Neural progenitor cell (in vitro differentiated cells): ENCODE measurements around the gene CRLF2.

Source experiments
- EZH2 ChIP-seq: fragments of 200-600 bp; sonication (generic); IDR thresholded peaks from 2 replicates; pipeline ENCODE4 v1.6.1; 2017; ENCODE audit warnings: antibody characterized with exemption, mild to moderate bottlenecking, moderate library complexity
- EZH2phosphoT487 ChIP-seq: fragments of 200-600 bp; sonication (generic); IDR thresholded peaks from 2 replicates; pipeline ENCODE4 v1.6.1; 2017; ENCODE audit warnings: antibody characterized with exemption
- TF ChIP-seq, protein P1 (sequence below): fragments of 200-600 bp; sonication (generic); IDR thresholded peaks from 2 replicates; pipeline ENCODE4 v1.5.1; 2017; ENCODE audit warnings: antibody characterized with exemption, mild to moderate bottlenecking

DNA sequence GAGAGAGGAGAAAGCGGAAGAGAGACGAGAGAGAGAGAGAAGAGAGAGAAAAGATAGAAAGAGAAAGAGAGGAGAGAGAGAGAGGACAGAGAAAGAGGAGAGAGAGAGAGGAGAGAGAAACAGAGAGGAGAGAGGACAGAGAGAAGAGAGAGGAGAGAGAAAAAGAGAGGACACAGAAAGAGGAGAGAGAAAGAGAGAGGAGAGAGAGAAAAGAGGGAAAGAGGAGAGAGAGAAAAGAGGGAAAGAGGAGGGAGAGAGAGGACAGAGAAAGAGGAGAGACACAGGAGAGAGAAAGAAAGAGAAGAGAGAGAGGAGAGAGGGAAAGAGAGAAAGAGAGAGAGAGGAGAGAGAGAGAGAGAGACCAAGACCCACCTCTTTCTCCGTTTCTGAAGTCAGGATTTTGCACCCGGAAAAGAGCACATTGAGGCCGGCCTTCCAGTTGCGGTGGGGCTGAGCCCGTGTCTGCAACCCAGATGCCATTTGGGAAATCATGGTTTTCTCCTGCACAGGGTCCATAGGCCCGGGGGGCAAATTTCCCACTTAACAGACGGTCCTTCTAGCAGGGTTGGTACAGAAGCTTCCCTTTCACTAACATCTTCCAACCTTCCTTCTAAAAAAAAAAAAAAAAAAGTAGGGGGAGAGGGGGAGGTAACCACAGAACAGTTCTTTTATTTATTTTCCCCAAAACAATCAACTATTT is 60.9 kb downstream of the CRLF2 start:
- TF ChIP-seq, protein P1, sequence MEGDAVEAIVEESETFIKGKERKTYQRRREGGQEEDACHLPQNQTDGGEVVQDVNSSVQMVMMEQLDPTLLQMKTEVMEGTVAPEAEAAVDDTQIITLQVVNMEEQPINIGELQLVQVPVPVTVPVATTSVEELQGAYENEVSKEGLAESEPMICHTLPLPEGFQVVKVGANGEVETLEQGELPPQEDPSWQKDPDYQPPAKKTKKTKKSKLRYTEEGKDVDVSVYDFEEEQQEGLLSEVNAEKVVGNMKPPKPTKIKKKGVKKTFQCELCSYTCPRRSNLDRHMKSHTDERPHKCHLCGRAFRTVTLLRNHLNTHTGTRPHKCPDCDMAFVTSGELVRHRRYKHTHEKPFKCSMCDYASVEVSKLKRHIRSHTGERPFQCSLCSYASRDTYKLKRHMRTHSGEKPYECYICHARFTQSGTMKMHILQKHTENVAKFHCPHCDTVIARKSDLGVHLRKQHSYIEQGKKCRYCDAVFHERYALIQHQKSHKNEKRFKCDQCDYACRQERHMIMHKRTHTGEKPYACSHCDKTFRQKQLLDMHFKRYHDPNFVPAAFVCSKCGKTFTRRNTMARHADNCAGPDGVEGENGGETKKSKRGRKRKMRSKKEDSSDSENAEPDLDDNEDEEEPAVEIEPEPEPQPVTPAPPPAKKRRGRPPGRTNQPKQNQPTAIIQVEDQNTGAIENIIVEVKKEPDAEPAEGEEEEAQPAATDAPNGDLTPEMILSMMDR = no peak
- TF ChIP-seq EZH2 = no peak
- no peak for TF ChIP-seq EZH2phosphoT487
